MM.1S (cell line): ENCODE measurements around the gene ZNF57.
"Not testable (repeated sequence)": the region's sequence is repeated elsewhere in the genome, so short reads cannot be mapped to it uniquely, and the experiment has no call there.

ENCODE experiments used
- CTCF ChIP-seq: fragments of 300-600 bp; sonication (generic); IDR thresholded peaks from 2 replicates; pipeline ENCODE4 v1.5.1; 2016; ENCODE audit warnings: antibody characterized with exemption, low read length, mixed read lengths
- EZH2 ChIP-seq: fragments of 300-600 bp; sonication (generic); optimal IDR thresholded peaks from 2 replicates; pipeline ENCODE3; 2017; ENCODE audit warnings: low read depth, mild to moderate bottlenecking, antibody characterized with exemption, low read length, mixed read lengths
- EZH2phosphoT487 ChIP-seq: fragments of 300-600 bp; sonication (generic); IDR thresholded peaks from 2 replicates; pipeline ENCODE4 v1.6.1; 2018; ENCODE audit warnings: antibody characterized with exemption, low read length

GRCh38 chr19:2903326-2903725 is 2.6 kb downstream of the ZNF57 start:
- not testable (repeated sequence) for TF ChIP-seq CTCF, EZH2phosphoT487, EZH2
